ENCODE results near the gene MTUS2. TPM values are rescaled to one million over a fixed set of nuclear protein-coding genes. Genes with fewer than 3 reads are reported as not detected.

MTUS2 gene
- total RNA-seq, 4 donors from 2014 or later, result 0.20 to 1.6 (median 0.25) TPM; not detected in 1

GRCh38 chr13:29101905-29102304 is 281.8 kb downstream of the MTUS2 start:
- ATAC-seq, result no peak
- in situ Hi-C loops (cut with MboI; ENCODE audit: low sequenced_read_pairs in 4 of 4), result no loop called here
- no peaks in the 10 kb centered on the region for H3K27me3 ChIP-seq
- no peak overlapping the region for H3K4me3 ChIP-seq
- H3K9me3 ChIP-seq, result no peaks in the 10 kb centered on the region
- H3K27ac ChIP-seq, result no peak overlapping the region
- H3K4me1 ChIP-seq, result no peaks in the 10 kb centered on the region
- no peak for DNase-seq
- TF ChIP-seq POLR2A (IDR thresholded peaks at IDR 0.05) (no peak), CTCF (IDR thresholded peaks at IDR 0.05 in 4 of 5, conservative IDR thresholded peaks at IDR 0.05 in 1 of 5) (no peak)
- no peaks in the 10 kb centered on the region for H3K36me3 ChIP-seq
- intact Hi-C loops (cut with DNase I; ENCODE audit: low total_unique reads), result no loop called here

- Histone ChIP-seq H3K9me3 (no peaks in the 10 kb centered on the region), H3K36me3 (no peaks in the 10 kb centered on the region), H3K4me3 (no peak overlapping the region), H3K27ac (no peak overlapping the region), H3K4me1 (no peaks in the 10 kb centered on the region), H3K27me3 (no peaks in the 10 kb centered on the region)
- TF ChIP-seq POLR2A (IDR thresholded peaks at IDR 0.05) (no peak), CTCF (IDR thresholded peaks at IDR 0.05 in 4 of 5, conservative IDR thresholded peaks at IDR 0.05 in 1 of 5) (no peak)
- DNase-seq, result no peak
- ATAC-seq, result no peak
- intact Hi-C loops (cut with DNase I; ENCODE audit: low total_unique reads), result no loop called here
- in situ Hi-C loops (cut with MboI; ENCODE audit: low sequenced_read_pairs in 4 of 4), result no loop called here
Measured at GRCh38 chr13:29103065-29103800, 283.1 kb downstream of the MTUS2 start.

- intact Hi-C loops (cut with DNase I; ENCODE audit: low total_unique reads), result no loop called here
- no peak overlapping the region for H3K4me3 ChIP-seq
- DNase-seq (no peak), ATAC-seq (no peak)
- in situ Hi-C loops (cut with MboI; ENCODE audit: low sequenced_read_pairs in 4 of 4), result no loop called here
- no peaks in the 10 kb centered on the region for H3K4me1 ChIP-seq
- H3K27me3 ChIP-seq, result no peaks in the 10 kb centered on the region
- H3K27ac ChIP-seq, result no peak overlapping the region
- TF ChIP-seq POLR2A (IDR thresholded peaks at IDR 0.05), result no peak
- TF ChIP-seq CTCF (IDR thresholded peaks at IDR 0.05 in 4 of 5, conservative IDR thresholded peaks at IDR 0.05 in 1 of 5), result no peak
- no peaks in the 10 kb centered on the region for H3K36me3 ChIP-seq
- no peaks in the 10 kb centered on the region for H3K9me3 ChIP-seq
Measured at GRCh38 chr13:29104461-29104860, 284.3 kb downstream of the MTUS2 start.

- Histone ChIP-seq H3K9me3 (no peaks in the 10 kb centered on the region), H3K4me1 (no peaks in the 10 kb centered on the region), H3K27ac (no peak overlapping the region), H3K4me3 (no peak overlapping the region), H3K36me3 (no peaks in the 10 kb centered on the region), H3K27me3 (no peaks in the 10 kb centered on the region)
- in situ Hi-C loops (cut with MboI; ENCODE audit: low sequenced_read_pairs in 4 of 4) (no loop called here), intact Hi-C loops (cut with DNase I; ENCODE audit: low total_unique reads) (no loop called here)
- TF ChIP-seq POLR2A (IDR thresholded peaks at IDR 0.05) (no peak), CTCF (IDR thresholded peaks at IDR 0.05 in 4 of 5, conservative IDR thresholded peaks at IDR 0.05 in 1 of 5) (no peak)
- ATAC-seq (no peak), DNase-seq (no peak)
Measured at GRCh38 chr13:29105779-29106178, 285.6 kb downstream of the MTUS2 start.

- intact Hi-C loops (cut with DNase I; ENCODE audit: low total_unique reads), result no loop called here
- H3K9me3 ChIP-seq, result no peaks in the 10 kb centered on the region
- DNase-seq, result no peak
- H3K4me3 ChIP-seq, result no peak overlapping the region
- H3K27ac ChIP-seq, result no peak overlapping the region
- no peaks in the 10 kb centered on the region for H3K36me3 ChIP-seq
- no peaks in the 10 kb centered on the region for H3K27me3 ChIP-seq
- no peak for TF ChIP-seq POLR2A (IDR thresholded peaks at IDR 0.05)
- no peak for TF ChIP-seq CTCF (IDR thresholded peaks at IDR 0.05 in 4 of 5, conservative IDR thresholded peaks at IDR 0.05 in 1 of 5)
- no peaks in the 10 kb centered on the region for H3K4me1 ChIP-seq
- no peak for ATAC-seq
- in situ Hi-C loops (cut with MboI; ENCODE audit: low sequenced_read_pairs in 4 of 4), result no loop called here
Measured at GRCh38 chr13:29106651-29107050, 286.5 kb downstream of the MTUS2 start.

Data from gastrocnemius medialis (tissue), 4 donors.